Measurements from ENCODE around the gene CTSA.

Gene CTSA

GRCh38 chr20:45948261-45948733, 57.2 kb downstream of the CTSA start:
- POLR2A ChIA-PET, result interaction anchor here (0.9 to 2.5 kb wide), 4 partner anchors 11 to 23 kb away, joined by 3 to 14 read pairs (median 5); partner anchors contain the start of gene PCIF1
- CTCF ChIA-PET, result interaction anchor here (1.6 to 10.1 kb wide), 3 partner anchors 11 to 149 kb away, joined by 5 to 82 read pairs (median 7); no protein-coding TSS in a partner anchor
- no peak for TF ChIP-seq CTCF (IDR thresholded peaks at IDR 0.05; ENCODE audit: insufficient read depth, low read length, missing control alignments)

More at GRCh38 chr20:45948261-45948733, 57.2 kb downstream of the CTSA start:
- DNase-seq (ENCODE audit: low read depth, low spot score), result no peak
- no peak overlapping the region for H3K4me3 ChIP-seq (ENCODE audit: low read depth, low read length)

All from AG04449 (cell line).